ENCODE measurements around the gene FGFR3. TPM values are rescaled to one million over a fixed set of nuclear protein-coding genes. Genes with fewer than 3 reads are reported as not detected.

Gene FGFR3
- total RNA-seq, 2 experiments from 2014 or later = not detected

DNA sequence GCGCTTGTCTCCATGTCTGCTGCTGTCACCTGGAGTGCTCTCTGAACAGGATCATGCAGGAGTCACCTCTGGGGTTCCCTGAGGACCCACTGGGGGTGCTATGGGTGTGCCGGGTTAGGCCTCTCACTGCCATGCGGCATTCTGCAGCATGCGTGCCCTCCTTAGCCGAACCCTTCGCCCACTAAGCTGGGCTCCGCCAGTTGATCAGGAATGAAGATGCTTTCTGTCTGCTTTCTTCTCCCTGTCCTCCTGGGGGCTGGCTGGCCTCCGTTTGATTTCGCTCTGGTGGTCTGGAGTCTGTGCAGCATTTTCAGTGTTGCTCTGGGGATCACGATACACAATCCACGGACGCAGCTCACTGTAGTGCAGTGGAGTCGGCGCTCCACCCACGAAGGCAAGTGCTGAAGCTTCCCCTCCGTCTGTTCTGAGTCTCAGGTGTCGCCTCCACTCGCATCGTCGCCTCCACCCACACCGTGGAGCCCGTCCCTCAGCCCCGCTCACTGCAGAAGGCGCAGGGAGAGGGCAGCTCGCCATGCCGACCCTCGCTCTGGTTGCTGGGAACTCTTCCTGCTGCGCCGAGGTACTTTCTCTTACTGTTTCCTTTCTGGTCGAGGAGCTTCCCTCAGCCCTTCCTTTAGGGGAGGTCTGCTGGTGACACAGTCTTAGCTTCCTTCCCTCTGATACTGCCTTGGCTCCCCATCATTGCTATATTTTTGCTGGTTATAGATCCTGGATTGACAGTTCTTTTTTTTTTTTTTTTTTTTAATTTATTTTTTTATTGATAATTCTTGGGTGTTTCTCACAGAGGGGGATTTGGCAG, 33.6 kb downstream of the FGFR3 start:
- H3K36me3 ChIP-seq (ENCODE audit: insufficient read depth, low read length) = peaks cover 65% of the 10 kb centered on the region
- H3K9me3 ChIP-seq (ENCODE audit: low read length) = no peaks in the 10 kb centered on the region
- no peak overlapping the region for H3K27ac ChIP-seq (ENCODE audit: low read depth, low read length, poor library complexity, severe bottlenecking)
- intact Hi-C loops (cut with micrococcal nuclease; ENCODE audit: unreplicated experiment) = no loop called here
- ChIA-PET POLR2A (no interaction called here), CTCF (ENCODE audit: unreplicated experiment) (interaction anchor here (0.5 kb wide), 1 partner anchor 97 kb away, joined by 3 read pairs; no protein-coding TSS in a partner anchor)
- H4K20me1 ChIP-seq (ENCODE audit: insufficient read depth, low read length) = no peaks in the 10 kb centered on the region
- DNase-seq (ENCODE audit: low spot score) = no peak
- H2AFZ ChIP-seq (ENCODE audit: low read length) = no peak overlapping the region
- H3K4me3 ChIP-seq (ENCODE audit: low read depth, low read length, poor library complexity, severe bottlenecking) = no peak overlapping the region
- H3K9me2 ChIP-seq (ENCODE audit: insufficient read depth, low read length) = no peaks in the 10 kb centered on the region
- BruUV-seq (replicated peaks) = no TSS peak
- no peaks in the 10 kb centered on the region for H3K4me1 ChIP-seq (ENCODE audit: insufficient read depth, low read length, poor library complexity, severe bottlenecking)
- TF ChIP-seq, protein P1, sequence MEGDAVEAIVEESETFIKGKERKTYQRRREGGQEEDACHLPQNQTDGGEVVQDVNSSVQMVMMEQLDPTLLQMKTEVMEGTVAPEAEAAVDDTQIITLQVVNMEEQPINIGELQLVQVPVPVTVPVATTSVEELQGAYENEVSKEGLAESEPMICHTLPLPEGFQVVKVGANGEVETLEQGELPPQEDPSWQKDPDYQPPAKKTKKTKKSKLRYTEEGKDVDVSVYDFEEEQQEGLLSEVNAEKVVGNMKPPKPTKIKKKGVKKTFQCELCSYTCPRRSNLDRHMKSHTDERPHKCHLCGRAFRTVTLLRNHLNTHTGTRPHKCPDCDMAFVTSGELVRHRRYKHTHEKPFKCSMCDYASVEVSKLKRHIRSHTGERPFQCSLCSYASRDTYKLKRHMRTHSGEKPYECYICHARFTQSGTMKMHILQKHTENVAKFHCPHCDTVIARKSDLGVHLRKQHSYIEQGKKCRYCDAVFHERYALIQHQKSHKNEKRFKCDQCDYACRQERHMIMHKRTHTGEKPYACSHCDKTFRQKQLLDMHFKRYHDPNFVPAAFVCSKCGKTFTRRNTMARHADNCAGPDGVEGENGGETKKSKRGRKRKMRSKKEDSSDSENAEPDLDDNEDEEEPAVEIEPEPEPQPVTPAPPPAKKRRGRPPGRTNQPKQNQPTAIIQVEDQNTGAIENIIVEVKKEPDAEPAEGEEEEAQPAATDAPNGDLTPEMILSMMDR (conservative IDR thresholded peaks at IDR 0.05; ENCODE audit: low read length) = no peak
- TF ChIP-seq EZH2phosphoT487 (IDR thresholded peaks at IDR 0.05; ENCODE audit: borderline replicate concordance, low read depth, low read length) = no peak
- no peaks in the 10 kb centered on the region for H3K79me2 ChIP-seq (ENCODE audit: insufficient read depth, low read depth, low read length)
- H3K4me2 ChIP-seq (ENCODE audit: low read length) = no peak overlapping the region

DNA sequence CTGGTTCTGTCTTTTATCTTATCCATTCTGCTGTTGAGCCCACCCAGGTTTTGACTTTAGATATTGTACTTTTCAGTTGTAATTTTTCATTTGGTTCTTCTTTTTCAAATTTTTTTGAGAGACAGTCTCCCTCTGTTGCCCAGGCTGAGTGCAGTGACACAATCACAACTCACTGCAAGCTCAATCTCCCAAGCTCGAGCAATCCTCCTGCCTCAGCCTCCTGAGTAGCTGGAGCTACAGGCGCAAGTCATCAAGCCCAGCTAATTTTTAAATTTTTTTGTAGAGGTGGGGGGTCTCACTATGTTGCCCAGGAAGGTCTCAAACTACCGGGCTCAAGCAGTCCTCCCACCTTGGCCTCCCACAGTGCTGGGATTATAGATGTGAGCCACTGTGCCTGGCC, 37.1 kb downstream of the FGFR3 start:
- peaks cover 20% of the 10 kb centered on the region for H3K4me1 ChIP-seq (ENCODE audit: insufficient read depth, low read length, poor library complexity, severe bottlenecking)
- H2AFZ ChIP-seq (ENCODE audit: low read length) = no peak overlapping the region
- intact Hi-C loops (cut with micrococcal nuclease; ENCODE audit: unreplicated experiment) = no loop called here
- H3K79me2 ChIP-seq (ENCODE audit: insufficient read depth, low read depth, low read length) = no peaks in the 10 kb centered on the region
- DNase-seq (ENCODE audit: low spot score) = no peak
- H3K36me3 ChIP-seq (ENCODE audit: insufficient read depth, low read length) = peaks cover 67% of the 10 kb centered on the region
- CTCF ChIA-PET (ENCODE audit: unreplicated experiment) = no interaction called here
- H3K4me3 ChIP-seq (ENCODE audit: low read depth, low read length, poor library complexity, severe bottlenecking) = no peak overlapping the region
- POLR2A ChIA-PET = interaction anchor here (0.6 kb wide), 2 partner anchors 718 to 1525 kb away, joined by 3 to 4 read pairs; no protein-coding TSS in a partner anchor
- H3K4me2 ChIP-seq (ENCODE audit: low read length) = no peak overlapping the region
- H4K20me1 ChIP-seq (ENCODE audit: insufficient read depth, low read length) = no peaks in the 10 kb centered on the region
- H3K9me2 ChIP-seq (ENCODE audit: insufficient read depth, low read length) = no peaks in the 10 kb centered on the region
- no peak overlapping the region for H3K27ac ChIP-seq (ENCODE audit: low read depth, low read length, poor library complexity, severe bottlenecking)
- TF ChIP-seq, protein P1 (conservative IDR thresholded peaks at IDR 0.05; ENCODE audit: low read length) = no peak
- no peak for TF ChIP-seq EZH2phosphoT487 (IDR thresholded peaks at IDR 0.05; ENCODE audit: borderline replicate concordance, low read depth, low read length)
- no TSS peak for BruUV-seq (replicated peaks)
- no peaks in the 10 kb centered on the region for H3K9me3 ChIP-seq (ENCODE audit: low read length)

Measured in OCI-LY7 (cell line).